Measurements from ENCODE around the gene COLEC11.
"Not testable (repeated sequence)": the region's sequence is repeated elsewhere in the genome, so short reads cannot be mapped to it uniquely, and the experiment has no call there.

COLEC11 gene

GRCh38 chr2:3619661-3620060 lies 24.7 kb downstream of the COLEC11 start:
- H3K27ac ChIP-seq = not testable (repeated sequence)

GRCh38 chr2:3620834-3621233 lies 25.9 kb downstream of the COLEC11 start:
- DNase-seq (ENCODE audit: low read depth, low spot score) = peak; percentile 53
- H3K27ac ChIP-seq = peak overlapping the region; percentile 59

More at GRCh38 chr2:3619661-3620060, 24.7 kb downstream of the COLEC11 start:
- not testable (repeated sequence) for DNase-seq (ENCODE audit: low read depth, low spot score)

- H3K27ac ChIP-seq = no peak overlapping the region
- no peak for DNase-seq (ENCODE audit: low read depth, low spot score)
Observed at GRCh38 chr2:3622967-3623366, 28.1 kb downstream of the COLEC11 start.

- DNase-seq (ENCODE audit: low read depth, low spot score) = no peak
- no peak overlapping the region for H3K27ac ChIP-seq
Observed at GRCh38 chr2:3624059-3624794, 29.3 kb downstream of the COLEC11 start.

- no peak overlapping the region for H3K27ac ChIP-seq
- no peak for DNase-seq (ENCODE audit: low read depth, low spot score)
Observed at GRCh38 chr2:3625186-3625585, 30.3 kb downstream of the COLEC11 start.

GRCh38 chr2:3626118-3626811 lies 31.4 kb downstream of the COLEC11 start:
- no peak for DNase-seq (ENCODE audit: low read depth, low spot score)
- no peak overlapping the region for H3K27ac ChIP-seq

- no peak for DNase-seq (ENCODE audit: low read depth, low spot score)
- H3K27ac ChIP-seq = no peak overlapping the region
Observed at GRCh38 chr2:3626812-3627499, 32.0 kb downstream of the COLEC11 start.

- H3K27ac ChIP-seq = no peak overlapping the region
- no peak for DNase-seq (ENCODE audit: low read depth, low spot score)
Observed at GRCh38 chr2:3627500-3628100, 32.7 kb downstream of the COLEC11 start.

- DNase-seq (ENCODE audit: low read depth, low spot score) = no peak
- no peak overlapping the region for H3K27ac ChIP-seq
Observed at GRCh38 chr2:3628241-3628679, 33.3 kb downstream of the COLEC11 start.

GRCh38 chr2:3628800-3629199 lies 33.9 kb downstream of the COLEC11 start:
- no peak overlapping the region for H3K27ac ChIP-seq
- no peak for DNase-seq (ENCODE audit: low read depth, low spot score)

GRCh38 chr2:3630631-3631030 lies 35.7 kb downstream of the COLEC11 start:
- H3K27ac ChIP-seq = no peak overlapping the region

GRCh38 chr2:3631161-3631850 lies 36.4 kb downstream of the COLEC11 start:
- no peak for DNase-seq (ENCODE audit: low read depth, low spot score)
- no peak overlapping the region for H3K27ac ChIP-seq

More at GRCh38 chr2:3630631-3631030, 35.7 kb downstream of the COLEC11 start:
- no peak for DNase-seq (ENCODE audit: low read depth, low spot score)

- no peak for DNase-seq (ENCODE audit: low read depth, low spot score)
- no peak overlapping the region for H3K27ac ChIP-seq
Observed at GRCh38 chr2:3631851-3632659, 37.1 kb downstream of the COLEC11 start.

- DNase-seq (ENCODE audit: low read depth, low spot score) = peak; percentile 80
- H3K27ac ChIP-seq = no peak overlapping the region
Observed at GRCh38 chr2:3633089-3633981, 38.4 kb downstream of the COLEC11 start.

- no peak overlapping the region for H3K27ac ChIP-seq
- DNase-seq (ENCODE audit: low read depth, low spot score) = no peak
Observed at GRCh38 chr2:3633982-3634595, 39.2 kb downstream of the COLEC11 start.

- no peak overlapping the region for H3K27ac ChIP-seq
- DNase-seq (ENCODE audit: low read depth, low spot score) = no peak
Observed at GRCh38 chr2:3634596-3635121, 39.7 kb downstream of the COLEC11 start.

GRCh38 chr2:3635171-3635974 lies 40.5 kb downstream of the COLEC11 start:
- DNase-seq (ENCODE audit: low read depth, low spot score) = no peak
- no peak overlapping the region for H3K27ac ChIP-seq

All from epithelial cell of prostate (primary cell).